Esophagus muscularis mucosa (tissue), 4 donors: Measurements from ENCODE around the gene ART1. TPM values are rescaled to one million over a fixed set of nuclear protein-coding genes. Genes with fewer than 3 reads are reported as not detected.
A peak's percentile ranks its signal among the peaks of the same experiment; 100 is the strongest.
"Not testable (repeated sequence)": the region's sequence is repeated elsewhere in the genome, so short reads cannot be mapped to it uniquely, and the experiment has no call there.

ENCODE experiments used
- DNase-seq: peaks from one replicate; pipeline ENCODE4 v3.0.0-alpha.2; 2017; ENCODE audit errors: extremely low spot score
- H3K27ac ChIP-seq, 4 donors: fragments of 200-600 bp; sonication (generic); replicated peaks in 1 of 4; 1 replicate in 3 of 4; 2 replicates in 1 of 4; pipeline ENCODE4 v1.5.1; 2016 to 2019; ENCODE audit warnings: mild to moderate bottlenecking in 1 of 4
- H3K27me3 ChIP-seq, 4 donors: fragments of 200-600 bp; sonication (generic); one replicate each; pipeline versions ENCODE4 v1.5.1 to v1.6.0; 2016 to 2019
- H3K36me3 ChIP-seq, 4 donors: fragments of 200-600 bp; sonication (generic); one replicate each; pipeline ENCODE4 v1.5.1; 2016 to 2019
- H3K4me1 ChIP-seq, 4 donors: fragments of 200-600 bp; sonication (generic); one replicate each; pipeline ENCODE4 v1.5.1; 2016 to 2019
- H3K4me3 ChIP-seq, 4 donors: fragments of 200-600 bp; sonication (generic); 1 replicate in 2 of 4; 2 replicates in 2 of 4; pipeline ENCODE4 v1.5.1; 2016 to 2019; ENCODE audit warnings: mild to moderate bottlenecking in 4 of 4, moderate library complexity in 1 of 4
- H3K9me3 ChIP-seq, 4 donors: fragments of 200-600 bp; sonication (generic); 1 replicate in 3 of 4; 2 replicates in 1 of 4; pipeline ENCODE4 v1.5.1; 2016 to 2019
- CTCF ChIP-seq, 3 experiments: fragments of 200-600 bp in 2 of 3; fragments of 450-650 bp in 1 of 3; sonication (generic) in 2 of 3; IDR thresholded peaks; one replicate each; pipeline ENCODE4 v1.5.1; 2017 to 2019; ENCODE audit warnings: antibody characterized with exemption in 3 of 3, mild to moderate bottlenecking in 2 of 3, moderate library complexity in 1 of 3
- EP300 ChIP-seq: sonication (generic); formaldehyde crosslinking; IDR thresholded peaks from one replicate; pipeline ENCODE4 v1.6.1; 2017; ENCODE audit warnings: antibody characterized with exemption
- POLR2A ChIP-seq: fragments of 450-650 bp; IDR thresholded peaks from one replicate; pipeline ENCODE4 v1.6.1; 2017; ENCODE audit warnings: antibody characterized with exemption, moderate library complexity, mild to moderate bottlenecking, low read depth
- POLR2AphosphoS5 ChIP-seq, 2 donors: sonication (generic); formaldehyde crosslinking; IDR thresholded peaks; one replicate each; pipeline ENCODE4 v1.6.1; 2017; ENCODE audit warnings: antibody characterized with exemption in 2 of 2
- WGBS: methylation state at CpG from one replicate; pipeline ENCODE4 v1.1.5; 2018; 5-methylcytosine and 5-hydroxymethylcytosine counted together
- intact Hi-C: fragments of 100-400 bp; cut with DNase I; formaldehyde crosslinking; loops from one replicate; pipeline ENCODE4 v1.15.1; 2023
- total RNA-seq, 4 donors: library from RNA; depleted of rRNA; stranded (reverse); fragments of >200 nt; gene quantifications; one replicate each; pipeline versions ENCODE4 v1.1.0 to v1.2.1, GENCODE V29; 2016

Gene ART1
- total RNA-seq, 4 donors from 2014 or later = not detected

GRCh38 chr11:3642071-3642951 lies 2.6 kb upstream of the ART1 start:
- intact Hi-C loops = no loop called here
- 1% methylated on average over 32 of the region's 55 CpGs for WGBS
- TF ChIP-seq CTCF (IDR thresholded peaks at IDR 0.05) = no peak
- no peak for TF ChIP-seq POLR2AphosphoS5 (IDR thresholded peaks at IDR 0.05)
- no peak for TF ChIP-seq EP300
- TF ChIP-seq POLR2A = no peak
- no peak for DNase-seq
- Histone ChIP-seq H3K4me3 (peak overlapping the region; percentile 50 to 66 (median 57)), H3K36me3 (no peaks in the 10 kb centered on the region), H3K4me1 (peaks cover 11 to 22% (median 19%) of the 10 kb centered on the region in 4 donors), H3K27me3 (peaks cover 0 to 9% (median 0%) of the 10 kb centered on the region in 4 donors), H3K27ac (peak overlapping the region in 1 of 4 donors; percentile 60), H3K9me3 (no peaks in the 10 kb centered on the region)

- H3K9me3 ChIP-seq, intact Hi-C loops, DNase-seq, H3K27me3 ChIP-seq, H3K36me3 ChIP-seq, H3K27ac ChIP-seq: not testable (repeated sequence)
- 41% methylated on average over 11 of the region's 11 CpGs for WGBS
- Histone ChIP-seq H3K4me1 (peaks cover 11 to 22% (median 19%) of the 10 kb centered on the region in 4 donors), H3K4me3 (peak overlapping the region; percentile 50 to 66 (median 57))
Measured at GRCh38 chr11:3643102-3643546, 1.8 kb upstream of the ART1 start.

- H3K27ac ChIP-seq = no peak overlapping the region
- H3K4me3 ChIP-seq = no peak overlapping the region
- DNase-seq = no peak
- peaks cover 11 to 22% (median 19%) of the 10 kb centered on the region in 4 donors for H3K4me1 ChIP-seq
- H3K36me3 ChIP-seq = no peaks in the 10 kb centered on the region
- TF ChIP-seq POLR2A = no peak
- TF ChIP-seq EP300 = no peak
- no peak for TF ChIP-seq POLR2AphosphoS5 (IDR thresholded peaks at IDR 0.05)
- no peak for TF ChIP-seq CTCF (IDR thresholded peaks at IDR 0.05)
- H3K9me3 ChIP-seq = no peaks in the 10 kb centered on the region
- H3K27me3 ChIP-seq = peaks cover 0 to 9% (median 0%) of the 10 kb centered on the region in 4 donors
- intact Hi-C loops = no loop called here
- 86% methylated on average over 7 of the region's 7 CpGs for WGBS
Measured at GRCh38 chr11:3645552-3645951, 624 bp downstream of the ART1 start.

- H3K36me3 ChIP-seq, intact Hi-C loops, H3K9me3 ChIP-seq, H3K27ac ChIP-seq, H3K27me3 ChIP-seq, H3K4me3 ChIP-seq, DNase-seq, H3K4me1 ChIP-seq: not testable (repeated sequence)
- WGBS = 87% methylated on average over 13 of the region's 13 CpGs
Measured at GRCh38 chr11:3648843-3649242, 3.9 kb downstream of the ART1 start.

GRCh38 chr11:3649374-3649773 lies 4.4 kb downstream of the ART1 start:
- H3K9me3 ChIP-seq, intact Hi-C loops, H3K27me3 ChIP-seq, H3K4me1 ChIP-seq, H3K27ac ChIP-seq, H3K4me3 ChIP-seq, H3K36me3 ChIP-seq, DNase-seq: not testable (repeated sequence)
- WGBS = 56% methylated on average over 9 of the region's 9 CpGs

GRCh38 chr11:3652514-3652913 lies 7.6 kb downstream of the ART1 start:
- intact Hi-C loops, DNase-seq: not testable (repeated sequence)
- WGBS = 84% methylated on average over 3 of the region's 3 CpGs

GRCh38 chr11:3655547-3655946 lies 10.6 kb downstream of the ART1 start:
- 90% methylated on average over 3 of the region's 3 CpGs for WGBS
- intact Hi-C loops = no loop called here
- DNase-seq = no peak

More at GRCh38 chr11:3652514-3652913, 7.6 kb downstream of the ART1 start:
- not testable (repeated sequence) for H3K27me3 ChIP-seq, H3K36me3 ChIP-seq, H3K4me1 ChIP-seq, H3K9me3 ChIP-seq, H3K27ac ChIP-seq, H3K4me3 ChIP-seq

GRCh38 chr11:3657331-3657730 lies 12.4 kb downstream of the ART1 start:
- H3K4me1 ChIP-seq, H3K4me3 ChIP-seq, H3K36me3 ChIP-seq, H3K27me3 ChIP-seq, H3K27ac ChIP-seq, DNase-seq, H3K9me3 ChIP-seq, intact Hi-C loops: not testable (repeated sequence)
- WGBS = 84% methylated on average over 5 of the region's 5 CpGs

More at GRCh38 chr11:3655547-3655946, 10.6 kb downstream of the ART1 start:
- H3K27ac ChIP-seq = no peak overlapping the region
- H3K4me1 ChIP-seq = no peaks in the 10 kb centered on the region
- H3K27me3 ChIP-seq = no peaks in the 10 kb centered on the region
- TF ChIP-seq POLR2AphosphoS5 (IDR thresholded peaks at IDR 0.05) (no peak), POLR2A (no peak), CTCF (IDR thresholded peaks at IDR 0.05) (no peak), EP300 (no peak)
- H3K4me3 ChIP-seq = no peak overlapping the region
- H3K9me3 ChIP-seq = no peaks in the 10 kb centered on the region
- H3K36me3 ChIP-seq = no peaks in the 10 kb centered on the region
